PC-9 (cell line): Measurements from ENCODE around the gene GATA6.

Source experiments
- CTCF ChIP-seq: fragments of 200-600 bp; sonication (generic); conservative IDR thresholded peaks from 2 replicates; pipeline ENCODE4 v1.6.1; 2017; ENCODE audit warnings: mixed run types, antibody characterized with exemption, mild to moderate bottlenecking, moderate library complexity
- EZH2 ChIP-seq: fragments of 200-600 bp; sonication (generic); IDR thresholded peaks from 2 replicates; pipeline ENCODE4 v1.8.0; 2017; ENCODE audit warnings: antibody characterized with exemption, low read depth

- no peak for TF ChIP-seq CTCF
- TF ChIP-seq EZH2, result no peak
Observed at GRCh38 chr18:22199005-22199404, 29.6 kb downstream of the GATA6 start.
